HepG2 (cell line): ENCODE data around the gene CDK2. TPM values are rescaled to one million over a fixed set of nuclear protein-coding genes. Genes with fewer than 3 reads are reported as not detected.
A peak's percentile ranks its signal among the peaks of the same experiment; 100 is the strongest.

Source experiments
- ARID4A ChIP-seq: sonication (generic); formaldehyde crosslinking; IDR thresholded peaks from 2 replicates; pipeline ENCODE4 v1.5.0; 2020; ENCODE audit warnings: mild to moderate bottlenecking, missing genetic modification reagents, borderline replicate concordance
- ATF3 ChIP-seq: sonication (generic); formaldehyde crosslinking; IDR thresholded peaks from 2 replicates; pipeline ENCODE4 v1.4.0; 2020; ENCODE audit warnings: missing genetic modification reagents
- ATRX ChIP-seq: sonication (generic); formaldehyde crosslinking; IDR thresholded peaks from 2 replicates; pipeline ENCODE4 v1.4.0; 2020; ENCODE audit warnings: missing genetic modification reagents, borderline replicate concordance
- GATAD2A ChIP-seq: IDR thresholded peaks from 2 replicates; pipeline ENCODE4 v1.6.1; 2016
- GFI1 ChIP-seq: sonication (generic); formaldehyde crosslinking; IDR thresholded peaks from 2 replicates; pipeline ENCODE4 v1.5.0; 2020; ENCODE audit warnings: missing genetic modification reagents, mild to moderate bottlenecking, borderline replicate concordance
- GTF3A ChIP-seq: sonication (generic); formaldehyde crosslinking; conservative IDR thresholded peaks from 2 replicates; pipeline ENCODE4 v1.4.0; 2020; ENCODE audit warnings: mild to moderate bottlenecking, missing genetic modification reagents
- KMT2A ChIP-seq: sonication (generic); formaldehyde crosslinking; IDR thresholded peaks from 2 replicates; pipeline ENCODE4 v1.4.0; 2020; ENCODE audit warnings: missing genetic modification reagents
- NAIF1 ChIP-seq: sonication (generic); formaldehyde crosslinking; IDR thresholded peaks from 2 replicates; pipeline ENCODE4 v1.5.0; 2020; ENCODE audit warnings: mild to moderate bottlenecking, missing genetic modification reagents, borderline replicate concordance
- NFIC ChIP-seq: IDR thresholded peaks from 2 replicates; pipeline ENCODE4 v1.6.1; 2012; ENCODE audit warnings: mild to moderate bottlenecking, low read length, inconsistent platforms
- PHF8 ChIP-seq: sonication (generic); formaldehyde crosslinking; IDR thresholded peaks from 2 replicates; pipeline ENCODE4 v1.5.0; 2020; ENCODE audit warnings: missing genetic modification reagents
- SAFB2 ChIP-seq: sonication (generic); formaldehyde crosslinking; IDR thresholded peaks from 2 replicates; pipeline ENCODE4 v1.5.1; 2020; ENCODE audit warnings: missing genetic modification reagents, low read depth, mild to moderate bottlenecking, borderline replicate concordance
- SMARCE1 ChIP-seq: fragments of 450-650 bp; IDR thresholded peaks from 2 replicates; pipeline ENCODE4 v1.6.1; 2017; ENCODE audit warnings: borderline replicate concordance
- TERF1 ChIP-seq: sonication (generic); formaldehyde crosslinking; IDR thresholded peaks from 2 replicates; pipeline ENCODE4 v1.8.0; 2022; ENCODE audit warnings: mild to moderate bottlenecking, missing genetic modification reagents, moderate library complexity
- ZBTB1 ChIP-seq: sonication (generic); formaldehyde crosslinking; IDR thresholded peaks from 2 replicates; pipeline ENCODE4 v1.4.0; 2020; ENCODE audit warnings: missing genetic modification reagents, borderline replicate concordance
- ZBTB43 ChIP-seq: sonication (generic); formaldehyde crosslinking; conservative IDR thresholded peaks from 2 replicates; pipeline ENCODE4 v1.4.0; 2020; ENCODE audit warnings: missing genetic modification reagents
- ZNF224 ChIP-seq: sonication (generic); formaldehyde crosslinking; IDR thresholded peaks from 2 replicates; pipeline ENCODE4 v1.5.0; 2020; ENCODE audit warnings: mild to moderate bottlenecking, missing genetic modification reagents
- ZNF263 ChIP-seq: sonication (generic); formaldehyde crosslinking; IDR thresholded peaks from 2 replicates; pipeline ENCODE4 v1.4.0; 2020; ENCODE audit warnings: missing genetic modification reagents
- ZNF280D ChIP-seq: sonication (generic); formaldehyde crosslinking; IDR thresholded peaks from 2 replicates; pipeline ENCODE4 v1.5.1; 2020; ENCODE audit warnings: mild to moderate bottlenecking, missing genetic modification reagents
- ZNF441 ChIP-seq: sonication (generic); formaldehyde crosslinking; IDR thresholded peaks from 2 replicates; pipeline ENCODE4 v1.7.0; 2021; ENCODE audit warnings: missing genetic modification reagents, borderline replicate concordance
- ZNF484 ChIP-seq: sonication (generic); formaldehyde crosslinking; IDR thresholded peaks from 2 replicates; pipeline ENCODE4 v1.5.1; 2020; ENCODE audit warnings: mild to moderate bottlenecking, low read depth, missing genetic modification reagents, borderline replicate concordance
- ZNF570 ChIP-seq: sonication (generic); formaldehyde crosslinking; IDR thresholded peaks from 2 replicates; pipeline ENCODE4 v1.4.0; 2020; ENCODE audit warnings: mild to moderate bottlenecking, missing genetic modification reagents, borderline replicate concordance
- polyA plus RNA-seq, 8 experiments: library from polyadenylated mRNA; depleted of rRNA in 3 of 8; stranded (reverse) in 7 of 8; unstranded in 1 of 8; fragments of >200 nt; fragmentation: Illumina TruSeq in 4 of 8; extraction: Trizol in 4 of 8; gene quantifications; 2 replicates each; pipeline versions ENCODE4 v1.2.1 to v1.2.3, GENCODE V29; 2011 to 2016; ENCODE audit warnings: low read depth in 4 of 8, missing spikeins in 1 of 8, mixed read lengths in 1 of 8; ENCODE audit not compliant: insufficient read depth in 1 of 8
- total RNA-seq, 5 experiments: library from RNA; depleted of rRNA; stranded (reverse); fragments of >200 nt; fragmentation: Illumina TruSeq; extraction: Trizol; gene quantifications; 2 replicates each; pipeline ENCODE4 v1.2.3, GENCODE V29; 2016; ENCODE audit warnings: low read depth in 1 of 5

The CDK2 gene
- total and polyA plus RNA-seq, 2 of the 13 experiments (the other 11 are each of a cell fraction or from before 2014, with no cell fraction given), result 47.5 to 52.6 TPM

- TF ChIP-seq ZNF280D (peak; percentile 72), ATRX (CRISPR knock-in tag) (no peak), NAIF1 (CRISPR knock-in tag) (no peak), ARID4A (peak; percentile 12), ZNF570 (0 out of 2 replicates have a peak, but pooled peaks have one; percentile 16), SMARCE1 (no peak), GFI1 (peak; percentile 3; the same call in 1 of the 2 replicates), ZNF441 (CRISPR knock-in tag) (no peak), ATF3 (CRISPR knock-in tag) (no peak), TERF1 (CRISPR knock-in tag) (peak; percentile 45; the same call in 1 of the 2 replicates), ZNF263 (CRISPR knock-in tag) (no peak), SAFB2 (CRISPR knock-in tag) (peak; percentile 33; the same call in 1 of the 2 replicates), ZBTB43 (CRISPR knock-in tag) (no peak), GATAD2A (no peak), KMT2A (CRISPR knock-in tag) (no peak), GTF3A (no peak), ZBTB1 (CRISPR knock-in tag) (no peak), ZNF224 (CRISPR knock-in tag) (no peak), NFIC (no peak), PHF8 (CRISPR knock-in tag) (peak; percentile 58; the same call in 1 of the 2 replicates), ZNF484 (CRISPR knock-in tag) (0 out of 2 replicates have a peak, but pooled peaks have one; percentile 13)
Observed at GRCh38 chr12:55974308-55974730, 7.7 kb downstream of the CDK2 start (continued).
